LNCaP clone FGC (cell line): Measurements from ENCODE around the gene FBRSL1.

Experiments
- DNase-seq: peaks from one replicate; pipeline ENCODE4 v3.0.0-alpha.2; 2011; ENCODE audit warnings: low read depth
- H3K4me3 ChIP-seq: 2 replicates; pipeline ENCODE4 v1.5.1; 2011; ENCODE audit warnings: mild to moderate bottlenecking, low read depth, low read length, control low read depth
- CTCF ChIP-seq: IDR thresholded peaks from 2 replicates; pipeline ENCODE4 v1.5.1; 2012; ENCODE audit warnings: mild to moderate bottlenecking; ENCODE audit not compliant: control insufficient read depth, insufficient read depth; ENCODE audit errors: extremely low read depth

The FBRSL1 gene

GRCh38 chr12:132481345-132481744 lies 8.6 kb upstream of the FBRSL1 start:
- no peak for TF ChIP-seq CTCF
- H3K4me3 ChIP-seq: no peak overlapping the region
- no peak for DNase-seq

GRCh38 chr12:132481771-132482745 lies 7.9 kb upstream of the FBRSL1 start:
- no peak for TF ChIP-seq CTCF
- DNase-seq: no peak
- H3K4me3 ChIP-seq: no peak overlapping the region

GRCh38 chr12:132482771-132483170 lies 7.2 kb upstream of the FBRSL1 start:
- no peak overlapping the region for H3K4me3 ChIP-seq
- TF ChIP-seq CTCF: no peak
- no peak for DNase-seq

- no peak for DNase-seq
- TF ChIP-seq CTCF: no peak
- no peak overlapping the region for H3K4me3 ChIP-seq
These were observed 6.7 kb upstream of the FBRSL1 start for GRCh38 chr12:132483208-132483607.

- TF ChIP-seq CTCF: no peak
- H3K4me3 ChIP-seq: no peak overlapping the region
- DNase-seq: no peak
These were observed 6.3 kb upstream of the FBRSL1 start for GRCh38 chr12:132483612-132484011.

GRCh38 chr12:132484183-132484890 lies 5.6 kb upstream of the FBRSL1 start:
- TF ChIP-seq CTCF: no peak
- no peak for DNase-seq

More at GRCh38 chr12:132484183-132484890, 5.6 kb upstream of the FBRSL1 start:
- H3K4me3 ChIP-seq: no peak overlapping the region
